Upper lobe of left lung (tissue), 6 donors: ENCODE measurements around the gene RAB44. TPM values are rescaled to one million over a fixed set of nuclear protein-coding genes. Genes with fewer than 3 reads are reported as not detected.

ENCODE experiments used
- ATAC-seq, 2 donors: fragments of 200-7000 bp; cut with Tn5 transposase; one replicate each; pipeline ENCODE4 v1.9.1; 2022; ENCODE audit warnings: mild to moderate bottlenecking in 2 of 2, moderate library complexity in 2 of 2; ENCODE audit not compliant: low FRiP score in 2 of 2
- DNase-seq, 2 donors: peaks; one replicate each; pipeline ENCODE4 v3.0.0-alpha.2; 2019 to 2020
- H3K27ac ChIP-seq, 4 donors: fragments of 200-600 bp; sonication (generic); one replicate each; pipeline ENCODE4 v1.5.1; 2016 to 2019
- H3K27me3 ChIP-seq, 4 donors: fragments of 200-600 bp; sonication (generic); one replicate each; pipeline ENCODE4 v1.5.1; 2017 to 2019
- H3K36me3 ChIP-seq, 4 donors: fragments of 200-600 bp; sonication (generic); one replicate each; pipeline ENCODE4 v1.5.1; 2016 to 2019
- H3K4me1 ChIP-seq, 4 donors: fragments of 200-600 bp; sonication (generic); one replicate each; pipeline ENCODE4 v1.5.1; 2018 to 2019
- H3K4me3 ChIP-seq, 4 donors: fragments of 200-600 bp; sonication (generic); one replicate each; pipeline ENCODE4 v1.5.1; 2017 to 2019; ENCODE audit warnings: mild to moderate bottlenecking in 2 of 4, moderate library complexity in 1 of 4
- H3K9me3 ChIP-seq, 4 donors: fragments of 200-600 bp; sonication (generic); one replicate each; pipeline ENCODE4 v1.5.1; 2018 to 2019
- CTCF ChIP-seq, 6 experiments: fragments of 450-650 bp in 4 of 6; fragments of 200-600 bp in 2 of 6; sonication (generic) in 2 of 6; IDR thresholded peaks; one replicate each; pipeline ENCODE4 v1.5.1; 2016 to 2019; ENCODE audit warnings: antibody characterized with exemption in 6 of 6
- EP300 ChIP-seq, 4 donors: sonication (generic); formaldehyde crosslinking; IDR thresholded peaks; one replicate each; pipeline ENCODE4 v1.5.1; 2017; ENCODE audit warnings: antibody characterized with exemption in 4 of 4, control low read depth in 2 of 4
- POLR2A ChIP-seq, 4 donors: fragments of 450-650 bp; IDR thresholded peaks; one replicate each; pipeline ENCODE4 v1.5.1; 2016 to 2017; ENCODE audit warnings: antibody characterized with exemption in 4 of 4, mild to moderate bottlenecking in 2 of 4
- POLR2AphosphoS5 ChIP-seq, 2 donors: sonication (generic); formaldehyde crosslinking; IDR thresholded peaks; one replicate each; pipeline ENCODE4 v1.5.1; 2017; ENCODE audit warnings: antibody characterized with exemption in 2 of 2
- WGBS, 2 donors: methylation state at CpG; one replicate each; pipeline ENCODE4 v1.1.5; 2017 to 2018; 5-methylcytosine and 5-hydroxymethylcytosine counted together
- total RNA-seq, 6 donors: library from RNA; depleted of rRNA in 4 of 6; stranded (reverse); fragments of >200 nt in 4 of 6; gene quantifications; one replicate each; pipeline versions ENCODE4 v1.1.0 to v1.2.1, GENCODE V29; 2016 to 2021
- donor health status: DM: no; HTN: no; CAD: no; lungs with moderate emphysema.
- donor health status: DM: no; HTN: yes; CAD: no; lungs with severe emphysema.

RAB44 gene
- total RNA-seq, 6 donors from 2014 or later = 0.20 to 3.1 (median 1.2) TPM

- no peaks in the 10 kb centered on the region for H3K4me1 ChIP-seq
- TF ChIP-seq CTCF (IDR thresholded peaks at IDR 0.05) = no peak
- no peak for TF ChIP-seq POLR2A (IDR thresholded peaks at IDR 0.05)
- TF ChIP-seq EP300 (IDR thresholded peaks at IDR 0.05) = no peak
- TF ChIP-seq POLR2AphosphoS5 (IDR thresholded peaks at IDR 0.05) = no peak
- no peaks in the 10 kb centered on the region for H3K27me3 ChIP-seq
- no peaks in the 10 kb centered on the region for H3K36me3 ChIP-seq
- no peak overlapping the region for H3K27ac ChIP-seq
- ATAC-seq (no peak), DNase-seq (no peak)
- H3K9me3 ChIP-seq = no peaks in the 10 kb centered on the region
- no peak overlapping the region for H3K4me3 ChIP-seq
- WGBS, 2 donors = 89 to 99% methylated on average over 7 of the region's 7 CpGs
These were observed 21.5 kb downstream of the RAB44 start for GRCh38 chr6:36719126-36719525.

GRCh38 chr6:36720251-36721141 lies 22.9 kb downstream of the RAB44 start:
- TF ChIP-seq POLR2AphosphoS5 (IDR thresholded peaks at IDR 0.05) (no peak), POLR2A (IDR thresholded peaks at IDR 0.05) (no peak), EP300 (IDR thresholded peaks at IDR 0.05) (no peak), CTCF (IDR thresholded peaks at IDR 0.05) (no peak)
- 83 to 91% methylated on average over 4 to 9 of the region's 11 CpGs for WGBS, 2 donors
- Histone ChIP-seq H3K4me1 (no peaks in the 10 kb centered on the region), H3K36me3 (no peaks in the 10 kb centered on the region), H3K9me3 (no peaks in the 10 kb centered on the region), H3K4me3 (no peak overlapping the region), H3K27me3 (no peaks in the 10 kb centered on the region), H3K27ac (no peak overlapping the region)
- ATAC-seq (no peak), DNase-seq (no peak)

GRCh38 chr6:36721369-36722140 lies 23.9 kb downstream of the RAB44 start:
- Histone ChIP-seq H3K36me3 (no peaks in the 10 kb centered on the region), H3K9me3 (no peaks in the 10 kb centered on the region), H3K27me3 (no peaks in the 10 kb centered on the region), H3K4me3 (no peak overlapping the region), H3K4me1 (no peaks in the 10 kb centered on the region), H3K27ac (no peak overlapping the region)
- ATAC-seq = no peak
- WGBS, 2 donors = 90 to 94% methylated on average over 3 to 13 of the region's 15 CpGs
- TF ChIP-seq CTCF (IDR thresholded peaks at IDR 0.05) (no peak), POLR2AphosphoS5 (IDR thresholded peaks at IDR 0.05) (no peak), EP300 (IDR thresholded peaks at IDR 0.05) (no peak), POLR2A (IDR thresholded peaks at IDR 0.05) (no peak)
- no peak for DNase-seq

GRCh38 chr6:36722365-36722764 lies 24.7 kb downstream of the RAB44 start:
- no peak for DNase-seq
- no peaks in the 10 kb centered on the region for H3K36me3 ChIP-seq
- H3K4me1 ChIP-seq = peaks cover 0 to under 1% (median 0%) of the 10 kb centered on the region in 4 donors

More at GRCh38 chr6:36722365-36722764, 24.7 kb downstream of the RAB44 start:
- ATAC-seq = no peak
- no peak overlapping the region for H3K4me3 ChIP-seq
- H3K27me3 ChIP-seq = no peaks in the 10 kb centered on the region
- no peak for TF ChIP-seq POLR2AphosphoS5 (IDR thresholded peaks at IDR 0.05)
- TF ChIP-seq EP300 (IDR thresholded peaks at IDR 0.05) = no peak
- no peak for TF ChIP-seq CTCF (IDR thresholded peaks at IDR 0.05)
- no peak for TF ChIP-seq POLR2A (IDR thresholded peaks at IDR 0.05)
- no peaks in the 10 kb centered on the region for H3K9me3 ChIP-seq
- WGBS, 2 donors = 95 to 100% methylated on average over 5 to 10 of the region's 10 CpGs
- H3K27ac ChIP-seq = no peak overlapping the region
